HG03558 (cell line): ENCODE results near the gene WDR70.
"Not testable (repeated sequence)": the region's sequence is repeated elsewhere in the genome, so short reads cannot be mapped to it uniquely, and the experiment has no call there.

Experiments used
- ATAC-seq: cut with Tn5 transposase; IDR thresholded peaks from one replicate; pipeline ENCODE4 v1.9.1; 2021; ENCODE audit warnings: moderate number of reproducible peaks; ENCODE audit not compliant: unreplicated experiment; ENCODE audit errors: extremely low read depth

The WDR70 gene

GRCh38 chr5:37379100-37379628 is at the start of gene WDR70:
Gene WDR70, plus strand, starts transcription at chr5:37379318. Its CDS starts 50 bp downstream, at chr5:37379368.
- ATAC-seq, result peak; percentile 97

GRCh38 chr5:37334754-37335153 is 44.4 kb upstream of the WDR70 start:
- ATAC-seq, result not testable (repeated sequence)

GRCh38 chr5:37342741-37343140 is 36.4 kb upstream of the WDR70 start:
- ATAC-seq, result not testable (repeated sequence)

- no peak for ATAC-seq
These were observed 24.0 kb upstream of the WDR70 start for GRCh38 chr5:37355161-37355560.

GRCh38 chr5:37370550-37370863 is 8.6 kb upstream of the WDR70 start:
- peak; percentile 28 for ATAC-seq

GRCh38 chr5:37370864-37371726 is 8.0 kb upstream of the WDR70 start, which contains the start of gene NUP155:
Gene NUP155, minus strand, starts transcription at chr5:37371106. Its CDS starts 129 bp downstream, at chr5:37370977.
- peak; percentile 84 for ATAC-seq

- ATAC-seq, result no peak
These were observed 4.0 kb upstream of the WDR70 start for GRCh38 chr5:37375091-37375490.

- ATAC-seq, result not testable (repeated sequence)
These were observed 1.1 kb upstream of the WDR70 start for GRCh38 chr5:37378066-37378465.

GRCh38 chr5:37391591-37391990 is 12.5 kb downstream of the WDR70 start:
- no peak for ATAC-seq

- no peak for ATAC-seq
These were observed 17.2 kb downstream of the WDR70 start for GRCh38 chr5:37396352-37396751.

- ATAC-seq, result no peak
These were observed 21.4 kb downstream of the WDR70 start for GRCh38 chr5:37400501-37400900.

- ATAC-seq, result no peak
These were observed 33.4 kb downstream of the WDR70 start for GRCh38 chr5:37412515-37412914.

GRCh38 chr5:37415456-37415855 is 36.3 kb downstream of the WDR70 start:
- not testable (repeated sequence) for ATAC-seq

- ATAC-seq, result no peak
These were observed 38.2 kb downstream of the WDR70 start for GRCh38 chr5:37417347-37417746.

GRCh38 chr5:37424441-37424840 is 45.3 kb downstream of the WDR70 start:
- ATAC-seq, result no peak

GRCh38 chr5:37428044-37428443 is 48.9 kb downstream of the WDR70 start:
- no peak for ATAC-seq

GRCh38 chr5:37435261-37435660 is 56.1 kb downstream of the WDR70 start:
- ATAC-seq, result no peak

GRCh38 chr5:37436146-37436934 is 57.2 kb downstream of the WDR70 start:
- no peak for ATAC-seq

- no peak for ATAC-seq
These were observed 58.6 kb downstream of the WDR70 start for GRCh38 chr5:37437711-37438110.

GRCh38 chr5:37445783-37446182 is 66.7 kb downstream of the WDR70 start:
- ATAC-seq, result not testable (repeated sequence)

- no peak for ATAC-seq
These were observed 69.8 kb downstream of the WDR70 start for GRCh38 chr5:37448941-37449340.
